GM12875 (cell line): ENCODE measurements around the gene IL17RD.
"Not testable (repeated sequence)": the region's sequence is repeated elsewhere in the genome, so short reads cannot be mapped to it uniquely, and the experiment has no call there.

ENCODE experiments used
- H3K4me3 ChIP-seq: one replicate; pipeline ENCODE4 v1.5.1; 2011; ENCODE audit warnings: low read depth, low read length, control low read depth
- CTCF ChIP-seq: IDR thresholded peaks from 2 replicates; pipeline ENCODE4 v1.5.1; 2011; ENCODE audit warnings: low read depth, mild to moderate bottlenecking, control low read depth, inconsistent platforms, low read length, moderate library complexity, borderline replicate concordance; ENCODE audit not compliant: insufficient read depth

Gene IL17RD

GRCh38 chr3:57086201-57086600 is 79.0 kb downstream of the IL17RD start:
- no peak overlapping the region for H3K4me3 ChIP-seq
- TF ChIP-seq CTCF: no peak

- no peak for TF ChIP-seq CTCF
- no peak overlapping the region for H3K4me3 ChIP-seq
Measured at GRCh38 chr3:57085211-57085610, 79.9 kb downstream of the IL17RD start.

GRCh38 chr3:57083266-57083995 is 81.7 kb downstream of the IL17RD start:
- not testable (repeated sequence) for H3K4me3 ChIP-seq

- no peak for TF ChIP-seq CTCF
- no peak overlapping the region for H3K4me3 ChIP-seq
Measured at GRCh38 chr3:57082481-57082880, 82.7 kb downstream of the IL17RD start.

- no peak overlapping the region for H3K4me3 ChIP-seq
- no peak for TF ChIP-seq CTCF
Measured at GRCh38 chr3:57081173-57081572, 84.0 kb downstream of the IL17RD start.

- no peak for TF ChIP-seq CTCF
- no peak overlapping the region for H3K4me3 ChIP-seq
Measured at GRCh38 chr3:57080171-57080570, 85.0 kb downstream of the IL17RD start.

GRCh38 chr3:57079474-57079831 is 85.7 kb downstream of the IL17RD start:
- no peak overlapping the region for H3K4me3 ChIP-seq
- TF ChIP-seq CTCF: no peak
